GM11168 (cell line): ENCODE measurements around the gene SMIM29.
"Not testable (repeated sequence)": the region's sequence is repeated elsewhere in the genome, so short reads cannot be mapped to it uniquely, and the experiment has no call there.

Experiments used
- in situ Hi-C: fragments of 300-500 bp; cut with MboI; formaldehyde crosslinking; loops from one replicate; pipeline ENCODE4 v1.12.0; 2022; ENCODE audit warnings: low sequenced_read_pairs; ENCODE audit not compliant: unreplicated experiment

Gene SMIM29

GRCh38 chr6:34269658-34270341 lies 21.0 kb upstream of the SMIM29 start:
- in situ Hi-C loops = not testable (repeated sequence)

- in situ Hi-C loops = not testable (repeated sequence)
Observed at GRCh38 chr6:34269132-34269531, 20.3 kb upstream of the SMIM29 start.

- in situ Hi-C loops = no loop called here
Observed at GRCh38 chr6:34267746-34268145, 18.9 kb upstream of the SMIM29 start.

- in situ Hi-C loops = not testable (repeated sequence)
Observed at GRCh38 chr6:34263484-34263883, 14.7 kb upstream of the SMIM29 start.

- in situ Hi-C loops = no loop called here
Observed at GRCh38 chr6:34260576-34261267, 11.9 kb upstream of the SMIM29 start.

- in situ Hi-C loops = no loop called here
Observed at GRCh38 chr6:34259529-34260069, 10.8 kb upstream of the SMIM29 start.

- in situ Hi-C loops = not testable (repeated sequence)
Observed at GRCh38 chr6:34252395-34252794, 3.6 kb upstream of the SMIM29 start.

GRCh38 chr6:34249469-34250261 lies 859 bp upstream of the SMIM29 start:
- in situ Hi-C loops = loop anchor here (25.0 kb wide), 1 partner anchor 363 kb away; no protein-coding TSS in a partner anchor

GRCh38 chr6:34248198-34248726 lies 544 bp downstream of the SMIM29 start:
- in situ Hi-C loops = loop anchor here (25.0 kb wide), 1 partner anchor 364 kb away; no protein-coding TSS in a partner anchor

- in situ Hi-C loops = loop anchor here (25.0 kb wide), 1 partner anchor 365 kb away; no protein-coding TSS in a partner anchor
Observed at GRCh38 chr6:34247481-34248197, 1.2 kb downstream of the SMIM29 start.

GRCh38 chr6:34246563-34247391 lies 2.0 kb downstream of the SMIM29 start:
- in situ Hi-C loops = loop anchor here (25.0 kb wide), 1 partner anchor 366 kb away; no protein-coding TSS in a partner anchor

- in situ Hi-C loops = loop anchor here (25.0 kb wide), 1 partner anchor 366 kb away; no protein-coding TSS in a partner anchor
Observed at GRCh38 chr6:34246249-34246562, 2.6 kb downstream of the SMIM29 start.

- in situ Hi-C loops = loop anchor here (25.0 kb wide), 1 partner anchor 367 kb away; no protein-coding TSS in a partner anchor
Observed at GRCh38 chr6:34245761-34246140, 3.1 kb downstream of the SMIM29 start.

- in situ Hi-C loops = loop anchor here (25.0 kb wide), 1 partner anchor 367 kb away; no protein-coding TSS in a partner anchor
Observed at GRCh38 chr6:34245032-34245760, 3.6 kb downstream of the SMIM29 start.

- in situ Hi-C loops = loop anchor here (5.0 to 25.0 kb wide), 2 partner anchors 173 to 368 kb away; no protein-coding TSS in a partner anchor
Observed at GRCh38 chr6:34243901-34244884, 4.6 kb downstream of the SMIM29 start.

- in situ Hi-C loops = loop anchor here (5.0 to 25.0 kb wide), 2 partner anchors 174 to 369 kb away; no protein-coding TSS in a partner anchor
Observed at GRCh38 chr6:34243131-34243771, 5.6 kb downstream of the SMIM29 start.
